GM13976 (cell line): Measurements from ENCODE around the gene MYORG.
A peak's percentile ranks its signal among the peaks of the same experiment; 100 is the strongest.

Experiments used
- DNase-seq: peaks from one replicate; pipeline ENCODE4 v3.0.0; 2012; ENCODE audit warnings: low spot score
- in situ Hi-C: fragments of 300-500 bp; cut with MboI; formaldehyde crosslinking; loops from one replicate; pipeline ENCODE4 v1.12.0; 2022; ENCODE audit warnings: low sequenced_read_pairs, mixed read lengths, inconsistent platforms; ENCODE audit not compliant: unreplicated experiment
- TF ChIP-seq, protein P1 (sequence below): IDR thresholded peaks from 2 replicates; pipeline ENCODE4 v1.5.1; 2012; ENCODE audit warnings: borderline replicate concordance, mild to moderate bottlenecking; ENCODE audit not compliant: insufficient read depth; ENCODE audit errors: extremely low read depth, missing control alignments, control extremely low read depth

The MYORG gene

DNA sequence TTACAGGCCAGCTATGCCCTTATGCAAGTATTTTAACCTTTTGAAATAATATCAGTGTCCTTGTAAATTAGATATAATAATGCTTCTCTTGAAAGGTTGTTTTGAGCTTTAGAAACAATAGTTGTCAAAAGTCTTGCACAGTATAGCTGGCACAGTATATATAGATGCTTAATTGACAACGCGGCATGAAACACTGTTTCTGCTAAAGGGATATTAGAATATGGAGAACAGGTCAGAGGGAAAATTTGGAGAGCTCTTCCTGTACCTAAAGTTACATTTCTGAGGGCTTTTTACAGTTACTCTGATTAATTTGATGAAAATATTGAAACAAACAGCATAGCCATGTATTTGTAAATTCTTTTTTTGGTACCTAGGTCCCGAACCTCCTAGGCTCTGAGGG is 42.9 kb downstream of the MYORG start:
- in situ Hi-C loops, result no loop called here
- TF ChIP-seq, protein P1, sequence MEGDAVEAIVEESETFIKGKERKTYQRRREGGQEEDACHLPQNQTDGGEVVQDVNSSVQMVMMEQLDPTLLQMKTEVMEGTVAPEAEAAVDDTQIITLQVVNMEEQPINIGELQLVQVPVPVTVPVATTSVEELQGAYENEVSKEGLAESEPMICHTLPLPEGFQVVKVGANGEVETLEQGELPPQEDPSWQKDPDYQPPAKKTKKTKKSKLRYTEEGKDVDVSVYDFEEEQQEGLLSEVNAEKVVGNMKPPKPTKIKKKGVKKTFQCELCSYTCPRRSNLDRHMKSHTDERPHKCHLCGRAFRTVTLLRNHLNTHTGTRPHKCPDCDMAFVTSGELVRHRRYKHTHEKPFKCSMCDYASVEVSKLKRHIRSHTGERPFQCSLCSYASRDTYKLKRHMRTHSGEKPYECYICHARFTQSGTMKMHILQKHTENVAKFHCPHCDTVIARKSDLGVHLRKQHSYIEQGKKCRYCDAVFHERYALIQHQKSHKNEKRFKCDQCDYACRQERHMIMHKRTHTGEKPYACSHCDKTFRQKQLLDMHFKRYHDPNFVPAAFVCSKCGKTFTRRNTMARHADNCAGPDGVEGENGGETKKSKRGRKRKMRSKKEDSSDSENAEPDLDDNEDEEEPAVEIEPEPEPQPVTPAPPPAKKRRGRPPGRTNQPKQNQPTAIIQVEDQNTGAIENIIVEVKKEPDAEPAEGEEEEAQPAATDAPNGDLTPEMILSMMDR, result no peak
- no peak for DNase-seq

GRCh38 chr9:34332076-34332964 is 44.4 kb downstream of the MYORG start:
- TF ChIP-seq, protein P1, result peak; percentile 41
- in situ Hi-C loops, result no loop called here
- DNase-seq, result no peak

GRCh38 chr9:34331196-34331595 is 45.5 kb downstream of the MYORG start:
- in situ Hi-C loops, result no loop called here
- TF ChIP-seq, protein P1, result no peak
- no peak for DNase-seq

- DNase-seq, result peak; percentile 94
- TF ChIP-seq, protein P1, result no peak
- in situ Hi-C loops, result no loop called here
These were observed 47.5 kb downstream of the MYORG start, which contains the start of the genes KIF24 and NUDT2 for GRCh38 chr9:34328987-34329832. TSS of gene KIF24 (minus strand) at chr9:34329268. CDS start at chr9:34311346, 17,922 bp downstream. TSS of gene NUDT2 (plus strand) at chr9:34329569. CDS start at chr9:34339040, 9,471 bp downstream.

- in situ Hi-C loops, result no loop called here
- DNase-seq, result no peak
- TF ChIP-seq, protein P1, result no peak
These were observed 48.2 kb downstream of the MYORG start for GRCh38 chr9:34328500-34328986.

DNA sequence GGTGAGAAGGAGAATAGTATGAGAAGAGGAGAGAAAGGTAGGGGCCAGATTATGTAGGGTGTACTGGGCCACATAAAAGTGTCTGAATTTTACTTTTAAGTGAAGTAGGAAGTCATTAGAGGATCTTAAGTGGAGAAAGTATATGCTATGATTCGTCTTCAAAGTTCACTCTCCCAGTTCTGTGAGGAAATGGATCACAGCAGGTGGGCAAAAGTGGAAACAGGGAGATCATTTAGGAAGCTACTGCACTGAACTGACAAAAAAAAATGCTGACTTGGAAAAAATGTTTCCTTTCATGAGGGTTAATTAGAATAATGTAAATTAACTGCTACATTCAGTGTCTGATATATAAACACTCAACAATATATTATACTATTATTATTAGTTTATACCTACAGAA is 50.0 kb downstream of the MYORG start:
- no peak for DNase-seq
- TF ChIP-seq, protein P1, result no peak
- in situ Hi-C loops, result no loop called here
